SHP77 treated with DMSO at 0.1 percent for 48 hours (cell line): ENCODE results near the gene NHS.
"Not testable (repeated sequence)": the region's sequence is repeated elsewhere in the genome, so short reads cannot be mapped to it uniquely, and the experiment has no call there.

Source experiments
- DNase-seq: peaks from one replicate; lab custom pipeline; 2025; lab: John Stamatoyannopoulos, UW

Gene NHS

DNA sequence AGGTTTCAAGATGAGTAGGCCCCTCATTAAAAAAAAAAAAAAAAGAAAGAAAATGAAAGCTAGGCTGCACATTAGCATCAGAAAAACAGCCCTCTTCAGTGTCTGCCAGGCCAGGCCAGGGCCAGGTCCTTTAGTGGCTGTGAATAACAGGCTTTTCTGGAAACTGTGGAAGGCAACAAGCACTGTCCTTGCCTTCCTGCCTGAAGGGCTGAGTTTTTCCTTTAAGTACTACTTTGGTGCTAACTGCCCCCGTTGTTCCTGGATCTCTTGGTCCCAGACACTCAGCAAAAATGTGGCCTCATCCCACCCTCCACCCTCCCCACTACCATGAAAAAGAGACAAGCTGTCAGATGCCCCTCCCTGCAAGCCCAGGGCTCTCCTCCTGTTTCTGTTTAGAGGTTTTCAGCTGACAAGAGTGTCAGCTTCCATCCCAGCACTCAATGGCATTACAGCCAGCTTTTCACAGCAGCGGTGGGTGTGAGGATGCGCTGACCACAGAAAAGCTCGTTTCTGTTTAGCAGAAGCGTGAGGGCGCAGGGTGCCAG lies 174.2 kb downstream of the NHS start:
- DNase-seq: no peak

DNA sequence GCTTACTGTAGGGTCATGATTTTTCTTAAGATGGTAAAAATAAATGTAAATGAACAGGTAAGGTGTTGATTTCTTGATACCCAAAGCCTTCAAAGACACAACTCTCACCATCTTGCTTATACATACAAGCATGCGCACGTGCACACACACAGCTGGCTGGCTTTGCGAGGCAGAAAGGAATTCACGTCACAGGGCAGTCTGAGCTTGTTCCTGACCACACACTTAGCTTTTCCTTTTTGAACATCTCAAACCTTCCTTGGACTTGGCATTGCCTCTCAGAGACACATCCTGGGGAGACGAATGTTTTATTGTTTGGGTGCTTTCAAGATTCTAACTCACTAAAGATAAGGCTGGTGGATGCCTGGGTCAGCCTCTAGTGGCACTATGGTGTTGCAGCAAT lies 175.0 kb downstream of the NHS start:
- no peak for DNase-seq

DNA sequence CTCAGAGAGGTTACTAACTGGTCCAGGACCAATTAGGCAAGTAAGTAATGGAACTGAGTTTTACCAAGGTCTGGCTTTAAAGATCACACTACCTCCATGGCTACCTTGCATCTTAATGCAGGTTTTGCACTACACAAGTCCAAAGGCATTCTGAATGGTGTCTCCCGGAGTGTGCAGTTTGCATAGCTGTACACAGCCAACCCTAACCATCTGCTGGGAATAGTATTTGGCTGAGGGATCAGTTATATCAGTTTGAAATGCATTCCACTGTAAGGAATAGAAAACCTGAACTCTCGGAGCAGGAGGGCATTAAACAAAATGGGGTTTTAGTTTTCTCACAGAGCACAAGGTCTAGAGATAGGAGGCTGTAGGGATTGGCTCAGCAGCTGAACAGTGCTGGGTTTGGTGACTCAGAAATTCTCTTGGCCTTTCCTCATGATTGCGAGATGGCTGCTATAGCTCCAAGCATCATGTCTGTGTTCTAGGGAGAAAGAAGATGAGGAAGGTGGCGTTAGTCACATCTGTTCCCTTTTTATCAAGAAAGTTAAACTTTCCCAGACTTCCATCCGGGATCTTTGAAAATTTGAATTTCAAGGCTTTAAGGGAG lies 177.1 kb downstream of the NHS start:
- no peak for DNase-seq

DNA sequence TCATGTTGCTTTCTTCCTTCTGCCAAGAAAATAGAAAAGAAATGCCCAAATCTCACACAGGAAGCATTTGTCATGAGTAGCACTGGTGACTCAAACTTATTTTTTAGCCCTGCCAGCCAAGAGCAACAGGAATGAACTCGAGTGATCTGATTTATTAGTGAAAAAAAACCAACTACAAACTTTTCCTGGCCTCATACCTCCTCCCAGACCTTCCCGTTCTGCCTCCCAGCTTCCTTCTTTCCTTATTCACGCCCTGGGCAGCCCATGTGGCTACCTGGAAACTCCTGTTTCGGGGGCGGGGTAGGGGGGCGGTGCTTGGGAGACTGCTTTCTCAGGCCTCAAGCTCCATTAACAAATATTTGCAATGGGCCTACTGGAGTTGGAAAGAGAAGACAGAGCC lies 178.5 kb downstream of the NHS start:
- no peak for DNase-seq

DNA sequence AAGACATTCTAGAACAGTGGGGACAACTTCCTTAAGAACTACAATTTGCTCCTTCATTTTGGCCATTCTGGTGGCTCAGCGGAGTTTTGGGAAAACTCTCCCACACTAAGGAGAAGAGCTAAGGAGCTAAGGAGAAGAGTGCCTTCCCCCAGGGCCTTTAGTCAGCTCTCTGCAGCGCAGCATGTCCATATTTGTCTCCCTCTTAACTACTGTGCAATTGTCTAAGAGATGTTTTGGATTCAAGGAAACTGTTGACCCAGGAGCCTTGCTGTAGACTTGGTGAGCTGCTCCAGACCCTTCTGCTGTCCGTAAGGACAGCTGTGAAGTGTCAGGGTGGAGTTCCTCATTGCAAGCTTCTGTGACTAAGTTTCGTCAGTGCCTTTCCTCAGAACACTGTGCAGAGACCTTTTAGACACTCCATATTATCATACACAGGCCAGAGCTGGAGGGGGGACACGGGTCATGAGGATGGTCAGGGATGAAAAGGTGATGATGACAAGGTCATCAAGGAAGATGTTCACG lies 179.0 kb downstream of the NHS start:
- DNase-seq: no peak

DNA sequence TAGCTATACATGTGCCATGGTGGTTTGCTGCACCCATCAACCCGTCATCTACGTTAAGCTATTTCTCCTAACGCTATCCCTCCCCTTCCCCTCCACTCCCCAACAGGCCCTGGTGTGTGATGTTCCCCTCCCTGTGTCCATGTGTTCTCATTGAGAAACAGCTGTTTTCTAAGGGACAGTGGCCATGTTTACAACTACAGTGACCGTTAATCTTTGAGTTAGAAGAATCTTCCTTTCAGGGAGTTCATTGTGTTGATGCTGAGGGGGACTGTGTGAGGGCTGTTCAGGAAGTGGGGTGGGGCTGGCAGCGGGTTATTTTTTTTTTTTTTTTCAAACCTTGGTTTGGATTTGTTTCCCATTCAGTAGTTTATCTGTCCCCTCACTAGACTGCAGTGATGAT lies 179.9 kb downstream of the NHS start:
- no peak for DNase-seq

DNA sequence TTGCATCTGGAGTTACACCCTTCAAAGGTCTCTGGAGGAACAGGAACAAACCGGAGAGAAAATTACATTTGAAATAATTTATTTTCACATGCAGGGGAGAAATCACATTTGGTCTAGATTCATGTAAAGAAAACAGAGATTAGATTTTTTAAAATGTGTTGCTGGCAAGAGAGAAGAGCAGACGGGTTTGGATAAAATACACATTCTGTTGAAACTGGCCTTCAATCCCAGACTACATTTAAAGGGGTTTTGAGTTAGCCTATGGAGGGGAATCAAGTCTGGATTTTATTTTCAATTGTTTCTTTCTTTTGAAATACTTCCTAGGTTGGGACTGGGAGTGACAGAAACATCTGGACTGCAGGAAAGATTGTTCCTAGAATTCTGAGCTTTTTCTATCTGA lies 180.8 kb downstream of the NHS start:
- DNase-seq: no peak

DNA sequence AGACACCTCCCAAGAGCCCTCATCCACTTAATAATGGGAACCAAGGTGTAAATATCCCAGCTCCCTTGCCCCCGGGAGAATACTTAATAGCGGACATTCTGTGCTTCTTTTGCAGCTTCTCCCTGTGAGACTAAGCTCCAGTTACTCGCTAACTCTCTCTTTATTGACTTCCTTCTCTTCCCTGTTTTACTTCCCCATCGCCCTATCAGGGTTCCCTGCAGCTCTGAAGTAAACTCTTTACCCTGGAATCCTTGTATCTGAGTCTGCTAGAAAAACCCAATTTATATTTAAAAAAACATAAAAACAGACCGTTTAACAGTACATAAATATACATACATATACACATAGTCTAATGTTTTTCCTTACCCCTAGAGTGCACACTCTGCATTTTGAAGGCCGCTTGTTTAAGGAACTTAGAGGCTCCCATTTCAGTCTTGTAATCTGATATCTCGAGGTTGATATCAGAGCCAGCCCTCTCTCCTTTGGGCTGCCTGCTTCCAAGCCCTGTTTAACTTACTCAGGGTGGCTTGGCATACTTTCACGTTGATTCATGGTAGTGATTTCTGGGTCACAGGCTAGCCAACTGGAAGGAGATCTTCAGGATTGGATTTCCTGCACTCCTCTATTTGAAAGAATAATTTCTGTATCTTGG lies 184.9 kb downstream of the NHS start:
- no peak for DNase-seq

DNA sequence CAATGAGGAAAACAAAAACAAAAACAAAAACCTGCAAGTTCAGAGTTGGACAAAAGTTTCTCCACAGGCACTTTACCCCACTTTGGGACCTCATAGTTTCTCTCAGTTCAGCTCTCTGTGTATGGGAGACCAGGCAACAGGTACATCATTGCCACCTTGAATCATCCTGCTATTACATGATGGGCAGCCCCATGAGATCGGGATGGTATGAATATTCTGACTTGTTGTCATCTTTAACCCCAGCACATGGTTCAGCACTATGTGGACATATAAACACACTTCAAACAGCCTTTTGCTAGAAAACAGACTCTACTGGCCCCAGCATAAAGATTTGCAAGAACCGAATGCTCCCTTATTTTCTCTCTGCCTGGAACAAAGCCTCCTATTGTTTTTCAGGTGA lies 185.4 kb downstream of the NHS start:
- DNase-seq: no peak

DNA sequence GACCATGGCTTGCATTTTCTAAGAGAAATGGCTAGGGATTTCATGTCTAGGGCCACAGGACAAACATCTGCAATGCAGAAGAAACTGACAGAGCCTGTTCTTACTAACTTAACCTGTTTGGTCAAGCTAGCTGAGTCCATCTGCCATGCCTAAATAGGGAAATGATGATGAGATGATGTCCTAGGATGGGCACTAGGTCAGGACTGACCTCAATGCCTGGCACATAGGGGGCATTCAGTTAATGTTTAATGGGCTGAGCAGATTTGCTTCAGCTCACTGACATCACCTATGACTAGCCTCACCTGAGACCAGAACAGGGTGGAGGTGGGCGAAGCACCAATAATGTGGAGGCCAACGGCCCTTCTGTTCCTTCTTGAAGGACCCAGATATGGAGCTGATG lies 188.1 kb downstream of the NHS start:
- no peak for DNase-seq

DNA sequence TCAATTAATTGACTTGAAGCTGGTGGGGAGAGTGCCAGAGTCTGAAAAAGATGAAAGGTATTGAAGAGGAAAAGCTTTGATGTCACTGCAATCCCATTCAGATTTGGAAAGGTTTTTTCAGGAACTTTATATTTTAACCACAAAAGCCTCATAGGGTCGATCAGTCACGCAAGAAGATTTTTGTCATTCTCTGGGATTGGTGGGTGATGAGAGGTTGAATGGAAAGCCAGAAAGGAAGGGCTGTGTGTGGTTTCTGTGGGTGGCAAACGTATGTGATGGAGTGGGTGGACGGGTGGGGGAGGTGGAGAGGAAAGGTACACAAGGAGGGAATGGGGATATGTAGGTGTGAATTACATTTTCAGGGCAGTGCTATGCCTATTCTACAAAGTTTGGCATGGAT lies 188.5 kb downstream of the NHS start:
- no peak for DNase-seq

DNA sequence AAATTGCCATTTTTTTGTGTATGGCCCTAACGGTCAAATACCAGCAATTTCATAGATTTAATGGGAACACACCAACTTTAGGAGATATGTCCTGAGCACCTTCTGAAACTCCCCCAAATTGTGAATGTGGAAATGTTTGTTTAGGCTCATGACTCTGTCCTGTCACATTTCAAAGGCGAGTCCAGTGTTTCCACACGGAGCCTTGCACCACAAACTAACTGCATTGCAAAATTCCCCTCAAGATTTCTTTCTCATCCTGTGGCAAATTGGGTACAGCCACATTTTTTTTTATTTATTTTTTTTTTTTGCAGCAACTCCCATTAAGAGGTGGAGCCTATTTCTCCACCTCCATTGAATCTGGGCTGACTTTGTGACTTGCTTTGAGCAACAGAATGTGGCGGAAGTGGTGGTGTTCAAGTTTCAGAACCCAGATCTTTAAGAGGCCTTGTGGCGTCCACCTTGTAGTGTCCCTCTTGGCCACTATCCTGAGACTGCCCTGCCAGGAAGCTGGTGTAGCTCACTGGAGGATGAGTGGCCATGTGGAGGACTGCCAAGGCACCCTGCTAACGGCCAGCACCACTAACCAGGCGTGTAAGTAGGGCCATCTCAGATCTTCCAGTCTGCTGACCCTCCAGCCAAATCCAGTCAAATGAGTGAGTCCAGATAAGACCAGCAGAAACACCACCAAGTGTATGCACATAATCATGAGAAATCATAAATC lies 189.8 kb downstream of the NHS start:
- DNase-seq: no peak

DNA sequence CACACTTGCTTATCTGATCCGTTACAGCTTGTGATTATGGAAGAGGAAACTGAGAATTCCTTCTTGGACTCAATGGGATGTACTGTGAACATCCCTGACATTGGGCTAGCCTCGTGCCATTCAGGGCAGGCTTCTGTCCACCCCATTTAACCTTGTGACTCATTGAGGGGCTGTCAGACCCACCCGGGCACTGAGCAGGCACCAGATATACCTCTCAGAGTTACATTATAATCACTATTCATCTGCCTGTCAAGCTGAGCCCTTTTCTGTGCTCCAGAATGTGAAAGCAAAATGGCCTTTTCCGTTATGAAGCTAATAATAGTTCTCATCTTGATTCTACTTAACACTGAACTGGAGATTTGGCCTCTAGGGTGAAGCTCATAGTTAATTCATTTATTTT lies 191.7 kb downstream of the NHS start:
- no peak for DNase-seq

DNA sequence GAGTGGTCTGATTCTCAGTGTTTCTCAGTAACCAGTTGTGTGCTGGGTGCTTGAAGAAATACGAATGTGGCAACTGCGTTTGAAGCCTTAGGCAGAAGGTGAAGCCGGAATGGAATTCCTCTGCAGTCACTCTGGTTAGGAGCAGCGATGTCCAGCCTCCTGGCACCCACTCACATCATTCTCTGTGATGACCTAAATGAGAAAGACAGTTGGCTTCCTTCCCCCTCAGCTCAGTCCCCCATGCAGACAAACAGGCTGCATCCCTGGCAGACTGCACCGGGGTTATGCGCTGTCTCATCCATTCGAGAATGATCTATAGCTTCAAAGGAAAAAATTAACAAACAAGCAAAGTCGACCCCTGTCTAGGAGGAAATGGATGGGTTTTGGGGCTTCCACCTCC lies 192.2 kb downstream of the NHS start:
- no peak for DNase-seq

DNA sequence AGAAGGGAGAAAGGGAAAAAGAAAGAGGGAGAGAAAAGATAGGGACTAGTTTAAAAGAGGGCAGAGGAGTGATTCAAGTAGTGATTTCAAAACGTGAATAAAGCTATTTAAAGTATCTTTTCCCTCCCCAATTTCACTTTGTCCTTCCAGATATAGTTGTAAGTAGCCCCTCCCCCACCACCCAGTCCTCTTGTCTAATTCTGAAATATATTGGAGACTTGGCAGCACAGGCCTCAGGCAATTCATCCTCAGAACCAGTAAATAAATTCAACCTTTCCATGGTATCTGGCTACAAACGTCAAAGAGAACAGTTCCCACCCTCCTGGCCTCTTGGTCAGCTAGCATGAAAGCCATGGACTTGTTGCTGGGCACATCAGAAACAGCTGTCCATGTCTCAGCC lies 192.8 kb downstream of the NHS start:
- no peak for DNase-seq

DNA sequence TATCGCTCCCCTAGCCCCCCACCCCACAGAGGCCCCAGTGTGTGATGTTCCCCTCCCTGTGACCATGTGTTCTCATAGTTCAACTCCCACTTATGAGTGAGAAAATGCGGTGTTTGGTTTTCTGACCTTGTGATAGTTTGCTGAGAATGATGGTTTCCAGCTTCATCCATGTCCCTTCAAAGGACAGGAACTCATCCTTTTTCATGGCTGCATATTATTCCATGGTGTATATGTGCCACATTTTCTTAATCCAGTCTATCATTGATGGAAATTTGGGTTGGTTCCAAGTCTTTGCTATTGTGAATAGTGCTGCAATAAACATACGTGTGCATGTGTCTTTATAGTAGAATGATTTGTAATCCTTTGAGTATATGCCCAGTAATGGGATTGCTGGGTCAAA lies 193.8 kb downstream of the NHS start:
- DNase-seq: not testable (repeated sequence)

DNA sequence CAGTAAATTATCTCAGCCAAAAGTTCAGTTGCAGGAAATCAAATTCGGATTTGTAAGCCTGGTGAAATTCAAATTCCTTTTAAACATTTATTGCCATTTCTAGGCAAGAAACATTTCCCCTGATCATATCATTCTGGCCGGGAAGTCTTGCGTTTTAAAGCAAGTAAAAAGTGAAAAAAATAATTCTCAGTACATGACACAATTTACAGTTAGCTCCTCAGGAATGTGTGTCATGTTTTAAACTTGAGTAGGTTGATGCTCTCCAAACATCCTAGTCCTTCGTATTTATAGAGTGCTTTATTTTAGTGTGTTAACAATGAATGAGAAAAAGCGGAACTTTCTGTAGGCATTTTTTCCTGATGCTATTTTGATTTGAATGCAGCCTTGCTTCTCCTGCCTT lies 204.0 kb downstream of the NHS start:
- no peak for DNase-seq

DNA sequence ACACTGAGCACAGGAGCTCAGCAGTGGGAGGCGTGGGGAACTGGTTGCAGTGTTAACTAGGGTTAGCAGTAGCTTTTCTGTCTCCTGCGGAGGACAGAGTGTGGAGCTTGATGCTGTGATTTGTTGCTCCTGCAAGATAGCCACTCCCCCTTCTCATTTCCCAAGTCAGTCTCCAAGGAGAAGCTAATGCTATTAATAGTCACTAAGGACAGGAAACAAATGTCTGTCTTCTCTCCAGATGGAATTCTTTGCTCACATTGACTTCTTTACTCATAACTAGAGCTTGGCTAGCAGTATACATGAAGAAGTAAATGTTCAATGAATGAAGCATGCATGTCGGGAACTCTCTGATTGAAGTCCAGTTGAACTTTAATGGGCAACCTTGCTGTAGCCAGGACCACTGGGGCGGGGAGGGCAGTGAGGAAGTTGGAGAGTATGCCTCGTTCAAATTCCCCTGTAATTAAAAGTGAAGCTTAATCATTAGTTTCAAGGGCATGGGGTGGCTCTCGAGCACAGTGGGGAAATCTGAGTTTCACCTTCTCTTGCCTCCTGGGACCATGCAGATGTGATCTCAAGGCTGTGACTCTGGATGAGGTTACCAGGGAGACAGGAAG lies 205.6 kb downstream of the NHS start:
- no peak for DNase-seq

DNA sequence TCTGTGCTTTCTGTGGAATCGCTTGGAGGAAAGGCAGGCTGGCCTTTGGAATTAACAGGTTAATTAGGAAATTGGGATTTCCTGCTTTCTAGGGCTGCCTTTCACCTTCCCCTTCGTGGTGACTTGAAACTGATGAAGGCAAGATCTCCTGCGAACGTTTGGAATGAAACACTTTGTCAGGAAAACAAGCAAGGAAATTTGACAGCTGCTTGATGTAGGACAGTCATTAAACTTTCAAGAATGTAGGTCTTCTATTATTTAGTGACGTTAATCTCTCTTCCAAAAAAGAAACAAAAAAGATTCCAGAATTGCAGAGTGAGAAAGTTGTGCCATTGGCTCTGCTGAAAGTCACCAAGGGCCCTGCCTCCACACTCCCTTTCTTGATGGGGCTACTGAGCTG lies 206.6 kb downstream of the NHS start:
- no peak for DNase-seq

DNA sequence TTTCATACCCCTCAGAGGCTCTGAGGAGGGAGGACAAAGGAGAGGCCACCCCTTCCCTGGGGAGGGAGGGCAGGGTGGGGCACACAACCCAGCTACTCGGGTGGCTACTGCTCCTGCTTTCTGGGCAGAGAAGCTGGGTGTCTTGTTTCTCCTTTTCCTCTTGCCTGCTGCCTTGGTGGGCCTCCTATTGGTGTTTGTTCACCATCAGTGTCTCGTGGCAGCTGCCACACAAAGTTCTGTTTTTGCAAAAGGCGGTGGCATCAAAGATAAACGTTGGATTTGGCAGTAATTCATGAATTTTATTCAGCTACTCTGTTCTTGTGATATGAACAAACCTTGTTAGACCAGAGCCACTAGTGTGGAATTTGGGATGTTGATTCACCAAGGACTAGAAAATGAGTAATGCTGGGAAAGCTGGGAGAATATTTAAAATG lies 209.3 kb downstream of the NHS start:
- no peak for DNase-seq

DNA sequence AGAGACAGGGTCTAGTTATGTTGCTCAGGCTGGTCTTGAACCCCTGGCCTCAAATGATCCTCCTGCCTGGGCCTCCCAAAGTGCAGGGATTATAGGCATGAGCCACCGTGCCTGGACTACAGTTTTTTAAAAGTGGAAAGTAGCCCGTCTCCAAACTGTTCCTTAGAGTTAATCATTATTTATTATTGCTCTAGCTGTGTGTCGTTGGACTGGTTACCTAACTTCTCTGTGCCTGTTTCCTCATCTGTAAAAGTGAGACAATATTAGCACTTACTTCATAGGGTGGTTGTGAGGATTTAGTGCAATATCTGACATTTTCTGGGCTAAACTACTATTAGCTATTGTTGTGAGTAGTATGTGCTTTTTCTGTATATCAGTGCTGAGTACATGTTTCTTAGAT lies 210.0 kb downstream of the NHS start:
- no peak for DNase-seq

DNA sequence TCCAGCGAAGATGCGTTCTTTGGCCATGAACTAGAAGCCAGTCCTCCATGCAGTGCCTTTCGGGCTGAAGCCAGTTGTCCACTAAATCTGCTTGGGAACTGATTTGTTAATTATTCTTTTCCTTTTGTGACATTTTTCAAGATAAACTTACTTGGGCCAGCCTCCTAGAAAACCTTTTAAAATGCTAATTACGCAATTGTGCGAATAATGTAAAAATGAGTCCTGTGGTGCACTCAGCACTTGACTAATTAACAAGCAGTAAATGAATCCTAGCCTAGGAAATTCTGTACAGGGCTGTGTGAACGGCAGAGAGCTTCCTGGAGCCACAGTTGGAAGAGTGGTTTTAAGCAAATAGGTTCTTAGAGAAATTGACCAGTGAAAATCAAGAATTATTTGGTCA lies 212.4 kb downstream of the NHS start:
- no peak for DNase-seq

DNA sequence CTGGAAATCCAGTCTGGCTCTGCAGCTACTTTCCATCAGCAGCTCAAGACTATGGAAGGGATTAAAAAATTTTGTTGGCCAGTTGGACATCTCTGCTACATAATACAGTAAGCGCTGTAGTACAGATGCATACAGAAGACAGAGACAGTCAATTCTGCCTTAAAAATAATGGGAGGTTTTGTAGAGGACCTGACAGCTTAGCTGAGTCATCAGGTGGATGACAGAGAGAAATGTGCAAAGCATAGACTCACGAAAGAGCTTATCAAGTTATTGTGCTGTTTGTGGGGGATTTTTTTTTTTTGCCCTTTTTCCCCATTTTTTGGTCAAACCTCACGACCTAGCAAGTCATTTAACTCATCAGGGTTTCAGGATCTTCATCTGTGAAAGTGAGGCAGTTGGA lies 213.3 kb downstream of the NHS start:
- no peak for DNase-seq
